Adrenal gland (tissue), 12 donors: ENCODE data around the gene CAMK2G. TPM values are rescaled to one million over a fixed set of nuclear protein-coding genes. Genes with fewer than 3 reads are reported as not detected.

ENCODE experiments used
- polyA plus RNA-seq, 3 donors: library from polyadenylated mRNA; stranded (reverse); fragments of 200-250 nt in 2 of 3; fragments of 350-450 nt in 1 of 3; fragmentation: Illumina TruSeq in 1 of 3; extraction: RNeasy Lipid Tissue Mini Kit (QIAGEN cat#74804) in 1 of 3; gene quantifications; one replicate each; pipeline ENCODE4 v1.2.3, GENCODE V29; 2013 to 2014
- small RNA-seq, 2 donors: library from RNA; depleted of rRNA; stranded (forward); fragments of <200 nt; gene quantifications; one replicate each; pipeline ENCODE3, GENCODE V24; 2016
- total RNA-seq, 9 donors: library from RNA; depleted of rRNA in 4 of 9; stranded (reverse); fragments of >200 nt in 4 of 9; fragments of 120-200 nt in 1 of 9; fragmentation: NEBNext Ultra II Directional in 1 of 9; extraction: Animal tissue kit (Norgen Biotek cat#: 25700) in 1 of 9; gene quantifications; one replicate each; pipeline versions ENCODE4 v1.1.0 to v1.2.4, GENCODE V29; 2013 to 2023
- donor health status: healthy with polysubstance abuse.
- donor health status: Bipolar disorder and iron deficiency.
- donor health status: DM: yes; HTN: yes; CAD: no.
- donor health status: DM: no; HTN: no; CAD: no.
- donor health status: DM: no; HTN: no; CAD: no.
- donor health status: DM: yes; HTN: yes; CAD: no.

CAMK2G gene
- total and polyA plus RNA-seq, 12 donors, result 12.7 to 27.3 (median 19.7) TPM

Small RNA genes within 50 kb of the gene (small RNA-seq; reads per million reads assigned to genes)
- gene AC022400.9 (0 reads per million in 2 donors), gene ZSWIM8-AS1 (0 reads per million in 2 donors)

Other genes starting within 250 kb of the CAMK2G start
- gene MYOZ1, start 233.1 kb downstream of the CAMK2G start, total RNA-seq, result 1 to 10 TPM in 2 of 9 donors, under 1 TPM in 7; 0.18 to 4.2 (median 0.48) TPM
- gene MYOZ1, start 233.1 kb downstream of the CAMK2G start, polyA plus RNA-seq, result under 1 TPM; 0.40 to 0.74 (median 0.48) TPM
- gene SYNPO2L, start 218.5 kb downstream of the CAMK2G start, total RNA-seq, result 1 to 10 TPM in 3 of 9 donors, under 1 TPM in 4, not detected in 2; 0.06 to 4.3 (median 0.65) TPM
- under 1 TPM; 0.27 to 0.48 (median 0.32) TPM for gene SYNPO2L, start 218.5 kb downstream of the CAMK2G start, polyA plus RNA-seq
- gene AGAP5, start 176.4 kb downstream of the CAMK2G start, total RNA-seq, result 10 to 100 TPM in 3 of 9 donors, 1 to 10 TPM in 6; 4.6 to 16.1 (median 7.1) TPM
- 10 to 100 TPM in 2 of 3 donors, 1 to 10 TPM in 1; 5.8 to 19.0 (median 13.3) TPM for gene AGAP5, start 176.4 kb downstream of the CAMK2G start, polyA plus RNA-seq
- gene SEC24C, start 130.2 kb downstream of the CAMK2G start, total RNA-seq, result 100 to 1,000 TPM in 3 of 9 donors, 10 to 100 TPM in 6; 61.3 to 133 (median 86.4) TPM
- 100 to 1,000 TPM in 1 of 3 donors, 10 to 100 TPM in 2; 38.4 to 109 (median 52.7) TPM for gene SEC24C, start 130.2 kb downstream of the CAMK2G start, polyA plus RNA-seq
- 10 to 100 TPM; 31.7 to 72.0 (median 40.8) TPM for gene CHCHD1, start 92.5 kb downstream of the CAMK2G start, total RNA-seq
- 10 to 100 TPM; 57.4 to 83.1 (median 63.2) TPM for gene CHCHD1, start 92.5 kb downstream of the CAMK2G start, polyA plus RNA-seq
- gene ZSWIM8, start 88.9 kb downstream of the CAMK2G start, total RNA-seq, result 100 to 1,000 TPM in 5 of 9 donors, 10 to 100 TPM in 4; 55.7 to 197 (median 108) TPM
- 100 to 1,000 TPM in 2 of 3 donors, 10 to 100 TPM in 1; 74.4 to 714 (median 520) TPM for gene ZSWIM8, start 88.9 kb downstream of the CAMK2G start, polyA plus RNA-seq
- gene NDST2, start 63.0 kb downstream of the CAMK2G start, total RNA-seq, result 10 to 100 TPM; 13.0 to 67.0 (median 41.4) TPM
- gene NDST2, start 63.0 kb downstream of the CAMK2G start, polyA plus RNA-seq, result 10 to 100 TPM; 14.5 to 23.0 (median 21.9) TPM
- 10 to 100 TPM in 2 of 9 donors, 1 to 10 TPM in 6, under 1 TPM in 1; 0.94 to 10.6 (median 7.4) TPM for gene PLAU, start 36.6 kb upstream of the CAMK2G start, total RNA-seq
- gene PLAU, start 36.6 kb upstream of the CAMK2G start, polyA plus RNA-seq, result 10 to 100 TPM in 1 of 3 donors, 1 to 10 TPM in 2; 2.6 to 19.4 (median 3.7) TPM
- gene VCL, start 123.6 kb upstream of the CAMK2G start, total RNA-seq, result 10 to 100 TPM; 30.6 to 90.7 (median 47.4) TPM
- gene VCL, start 123.6 kb upstream of the CAMK2G start, polyA plus RNA-seq, result 10 to 100 TPM; 14.3 to 36.4 (median 16.7) TPM